ENCODE data around the gene OSTC.
A peak's percentile ranks its signal among the peaks of the same experiment; 100 is the strongest.

The OSTC gene

DNA sequence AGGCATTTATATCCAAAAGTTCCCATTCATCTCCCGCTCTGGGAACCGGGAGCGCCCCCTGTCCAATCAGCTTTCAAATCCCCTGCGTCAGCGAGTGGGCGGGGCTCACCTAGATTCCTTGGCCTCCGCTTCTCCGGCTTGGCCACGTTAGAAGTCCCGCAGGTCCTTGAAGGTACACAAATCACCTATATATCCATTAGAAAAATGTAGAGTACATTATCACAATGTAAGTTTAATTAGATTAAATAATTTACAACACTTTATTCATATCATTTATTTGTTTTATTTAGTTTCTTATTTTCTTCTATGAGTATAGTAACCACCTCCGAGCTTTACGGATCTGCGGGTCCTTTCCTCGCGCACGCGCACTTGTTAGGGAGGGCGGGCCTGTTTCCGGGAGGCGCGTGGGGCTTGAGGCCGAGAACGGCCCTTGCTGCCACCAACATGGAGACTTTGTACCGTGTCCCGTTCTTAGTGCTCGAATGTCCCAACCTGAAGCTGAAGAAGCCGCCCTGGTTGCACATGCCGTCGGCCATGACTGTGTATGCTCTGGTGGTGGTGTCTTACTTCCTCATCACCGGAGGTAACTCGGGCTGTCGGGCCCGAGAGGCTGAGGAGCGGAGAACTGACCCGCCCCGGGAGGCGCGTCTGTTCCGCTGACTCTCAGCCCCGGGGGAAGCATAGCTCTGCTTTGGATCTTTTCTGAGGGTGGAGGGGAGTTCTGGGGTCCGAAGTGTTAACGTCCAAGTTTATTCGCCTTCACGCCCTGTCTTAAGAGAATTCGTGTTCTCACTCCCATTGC, at the start of gene OSTC:
Gene OSTC (plus strand): TSS at position 388 of the 802 bp plus-strand sequence. CDS start 57 bp downstream, at position 445.
- DNase-seq (ENCODE audit: low spot score), result peak; percentile 98

DNA sequence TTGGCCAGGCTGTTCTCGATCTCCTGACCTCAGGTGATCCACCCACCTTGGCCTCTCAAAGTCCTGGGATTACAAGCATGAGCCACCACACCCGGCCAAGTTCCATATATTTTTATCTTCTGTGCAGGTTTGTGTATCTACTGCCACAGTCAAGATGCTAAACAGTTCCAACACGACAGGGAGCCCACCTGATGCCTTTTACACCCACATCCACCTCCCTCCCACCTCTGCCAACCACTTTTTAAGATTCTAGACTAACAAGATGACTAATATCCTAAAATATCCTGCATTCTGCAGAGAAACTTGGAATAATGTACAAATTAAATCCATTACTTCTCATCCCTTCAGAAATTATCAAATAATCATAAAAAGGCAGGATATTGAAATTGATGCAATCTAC, 49.3 kb upstream of the OSTC start:
- DNase-seq (ENCODE audit: low spot score), result no peak

DNA sequence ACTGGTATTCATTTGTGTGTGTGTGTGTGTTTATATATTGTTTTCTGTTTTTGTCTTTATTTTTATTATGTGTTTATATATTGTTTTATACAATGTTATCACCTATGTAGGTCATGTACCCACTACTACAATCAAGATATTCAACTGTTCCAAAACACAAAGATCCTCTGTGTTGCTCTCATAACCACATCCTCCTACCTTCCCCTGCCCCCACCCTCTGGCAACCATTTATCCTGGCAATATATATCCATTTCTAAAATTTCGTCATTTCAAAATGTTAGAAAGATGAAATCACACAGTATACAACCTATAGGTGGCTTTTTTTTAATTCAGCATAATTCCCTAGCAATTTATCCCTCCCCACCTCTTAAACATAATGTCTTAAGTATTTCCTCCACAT, 48.9 kb upstream of the OSTC start:
- no peak for DNase-seq (ENCODE audit: low spot score)

DNA sequence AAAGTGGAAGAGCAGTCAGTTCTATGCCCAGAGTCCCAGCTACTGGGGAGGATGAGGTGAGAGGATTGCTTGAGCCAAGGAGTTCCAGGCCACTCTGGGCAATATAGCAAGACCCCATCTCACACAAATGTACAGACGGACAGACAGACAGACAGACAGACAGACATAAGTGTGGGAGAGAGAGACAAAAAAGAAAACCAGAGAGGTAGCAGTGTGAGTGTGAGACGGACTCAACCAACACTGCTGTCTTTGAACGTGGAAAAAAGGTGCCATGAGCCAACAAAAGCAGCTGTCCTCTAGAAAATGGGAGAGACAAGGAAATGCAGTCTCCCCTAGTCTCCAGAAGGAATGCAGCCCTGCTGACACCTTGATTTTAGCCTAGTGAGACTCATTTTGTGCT, 48.2 kb upstream of the OSTC start:
- no peak for DNase-seq (ENCODE audit: low spot score)

DNA sequence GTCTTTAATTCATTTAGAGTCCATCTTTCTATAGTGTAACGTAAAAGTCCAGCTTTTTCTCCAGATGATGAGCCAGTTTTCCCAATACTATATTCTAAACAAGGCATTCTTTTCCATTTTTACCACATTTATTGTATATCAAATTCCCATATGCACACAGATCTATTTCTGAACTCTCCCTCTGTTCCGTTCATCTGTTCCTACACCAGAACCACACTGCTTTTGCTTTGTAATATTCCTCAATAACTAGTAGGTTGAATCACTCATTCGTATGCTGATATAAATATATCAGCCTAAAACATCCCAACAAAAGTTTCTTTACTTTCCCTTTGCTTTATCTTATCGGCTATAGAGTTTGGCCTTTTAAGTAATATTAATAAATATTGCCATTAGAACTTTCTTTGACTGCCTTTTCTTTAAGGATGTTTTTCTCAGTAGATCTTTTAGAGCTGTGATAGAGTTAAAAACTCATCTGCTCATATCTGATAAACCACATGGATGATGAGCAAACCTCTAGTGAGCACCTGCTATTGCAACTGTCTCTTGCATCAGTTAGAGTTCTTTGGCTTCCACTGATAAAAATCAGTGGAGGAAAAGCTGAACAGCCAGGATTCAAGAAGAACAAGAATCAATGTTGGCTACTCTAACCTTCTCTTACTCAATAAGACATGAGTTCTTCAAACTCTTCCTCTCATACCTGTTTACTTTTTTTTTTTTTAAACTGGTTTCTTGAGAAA, 43.2 kb upstream of the OSTC start:
- DNase-seq (ENCODE audit: low spot score), result no peak

DNA sequence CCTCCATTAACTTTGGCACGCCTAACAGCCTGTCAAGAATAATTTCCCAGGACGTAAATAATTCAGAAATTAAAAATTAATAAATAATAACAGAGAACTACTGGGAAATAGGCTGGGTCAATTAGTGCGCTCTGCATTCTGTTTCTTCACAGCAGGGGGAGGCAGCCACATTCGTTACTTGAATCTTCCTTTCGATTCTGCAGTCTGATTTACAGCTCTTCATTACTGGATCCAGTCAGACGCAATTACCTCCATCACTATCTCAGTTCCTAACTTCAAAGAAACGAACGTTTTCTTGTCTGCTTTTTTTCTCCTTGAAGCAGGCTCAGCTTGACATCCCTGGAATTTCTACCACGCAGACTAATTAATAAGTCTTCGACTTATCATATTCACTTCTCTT, 39.0 kb upstream of the OSTC start:
- peak; percentile 44 for DNase-seq (ENCODE audit: low spot score)

DNA sequence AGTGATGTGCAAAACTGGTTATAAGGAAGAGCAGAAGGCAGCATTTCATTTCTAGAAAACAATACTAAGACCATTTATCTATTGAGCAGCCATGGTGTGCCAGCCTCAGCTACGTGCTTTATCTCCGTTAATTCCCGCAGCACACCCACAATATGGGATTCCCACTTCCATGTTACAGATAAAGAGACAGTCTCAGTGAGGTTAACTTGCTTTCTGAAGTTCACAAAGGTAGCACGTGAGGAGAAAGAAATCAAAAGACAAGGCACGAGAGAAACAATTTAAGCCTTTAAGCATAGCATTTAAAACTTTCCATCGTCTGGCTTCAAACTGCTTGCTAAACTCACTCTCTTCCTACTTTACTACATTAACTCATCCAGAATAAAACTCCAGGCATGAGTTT, 38.0 kb upstream of the OSTC start:
- DNase-seq (ENCODE audit: low spot score), result no peak

DNA sequence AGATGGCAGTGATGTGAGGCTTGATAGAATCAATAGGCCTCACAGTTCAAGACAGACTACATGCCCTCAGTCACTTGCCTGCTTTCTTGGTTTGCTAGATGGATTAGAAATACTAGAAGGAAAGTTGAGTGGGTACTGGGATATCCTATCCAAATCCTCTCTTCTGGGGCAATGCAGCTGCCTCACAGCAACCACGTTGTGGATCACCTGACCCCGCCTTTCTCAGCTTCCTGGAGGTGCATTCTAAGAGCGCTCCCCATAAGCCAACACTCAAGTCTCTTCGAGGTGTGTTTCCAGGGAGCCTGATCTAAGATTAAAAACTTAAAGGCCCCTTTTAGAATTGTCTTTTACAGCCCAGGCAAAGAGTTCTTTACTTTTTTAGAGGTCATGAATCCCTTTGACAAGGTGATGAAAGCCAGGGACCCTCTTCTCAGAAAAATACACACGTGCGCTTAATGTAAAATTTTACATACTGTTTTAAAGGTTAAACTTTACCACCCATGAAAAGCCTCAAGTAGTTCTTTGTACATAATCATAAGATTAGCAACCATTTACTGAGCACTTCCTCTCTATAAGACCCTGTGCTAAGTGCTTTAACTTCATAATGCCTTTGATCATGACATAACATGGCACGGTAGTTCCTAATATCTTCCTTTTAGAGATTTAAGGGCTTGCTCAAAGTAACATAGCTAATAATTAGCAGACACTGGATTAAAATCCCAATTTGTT, 30.9 kb upstream of the OSTC start:
- DNase-seq (ENCODE audit: low spot score), result no peak

DNA sequence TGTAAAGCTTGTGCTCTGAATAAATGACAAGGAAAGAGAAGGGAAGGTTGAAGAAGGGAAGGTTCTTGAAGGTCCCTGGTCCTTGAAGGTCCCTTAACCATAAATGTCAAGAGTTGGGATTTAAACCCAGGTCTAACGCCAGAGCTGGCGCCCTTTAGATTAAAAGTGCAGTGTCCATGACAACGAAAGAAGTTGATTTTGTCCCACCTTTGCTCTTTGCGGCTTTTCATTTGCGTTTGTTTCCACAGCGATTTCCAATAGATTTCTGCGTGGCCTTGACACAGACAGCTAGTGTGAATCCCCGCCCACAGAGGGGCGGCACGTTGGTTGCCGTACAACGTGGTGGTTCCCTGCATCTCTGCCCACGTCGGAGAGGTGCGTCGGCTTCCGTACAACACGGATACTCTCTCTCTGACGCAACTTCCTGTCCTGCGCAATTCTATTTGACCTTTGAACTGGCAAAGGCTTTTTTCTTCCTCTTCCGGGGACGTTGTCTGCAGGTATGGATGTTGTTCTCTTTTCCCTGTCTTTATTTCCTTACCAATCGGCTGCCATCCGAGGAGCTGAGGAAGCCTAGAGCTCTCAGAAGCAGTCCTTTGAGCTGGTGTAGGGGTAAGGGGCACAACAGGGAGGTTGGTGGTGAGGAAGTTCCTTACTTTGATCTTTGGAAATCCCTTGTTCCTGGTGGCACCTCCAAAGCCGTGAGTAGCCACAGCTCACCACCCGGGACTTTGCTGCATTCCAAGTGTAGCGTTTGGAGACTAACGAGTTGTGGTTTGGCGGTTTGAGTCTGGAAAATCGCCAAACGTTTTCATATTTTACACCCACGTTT, 30.1 kb upstream of the OSTC start, which contains the start of gene RPL34:
Gene RPL34 (plus strand): TSS at position 476 of the 832 bp plus-strand sequence. CDS start 1,384 bp downstream, outside the sequence.
- DNase-seq (ENCODE audit: low spot score), result peak; percentile 99

DNA sequence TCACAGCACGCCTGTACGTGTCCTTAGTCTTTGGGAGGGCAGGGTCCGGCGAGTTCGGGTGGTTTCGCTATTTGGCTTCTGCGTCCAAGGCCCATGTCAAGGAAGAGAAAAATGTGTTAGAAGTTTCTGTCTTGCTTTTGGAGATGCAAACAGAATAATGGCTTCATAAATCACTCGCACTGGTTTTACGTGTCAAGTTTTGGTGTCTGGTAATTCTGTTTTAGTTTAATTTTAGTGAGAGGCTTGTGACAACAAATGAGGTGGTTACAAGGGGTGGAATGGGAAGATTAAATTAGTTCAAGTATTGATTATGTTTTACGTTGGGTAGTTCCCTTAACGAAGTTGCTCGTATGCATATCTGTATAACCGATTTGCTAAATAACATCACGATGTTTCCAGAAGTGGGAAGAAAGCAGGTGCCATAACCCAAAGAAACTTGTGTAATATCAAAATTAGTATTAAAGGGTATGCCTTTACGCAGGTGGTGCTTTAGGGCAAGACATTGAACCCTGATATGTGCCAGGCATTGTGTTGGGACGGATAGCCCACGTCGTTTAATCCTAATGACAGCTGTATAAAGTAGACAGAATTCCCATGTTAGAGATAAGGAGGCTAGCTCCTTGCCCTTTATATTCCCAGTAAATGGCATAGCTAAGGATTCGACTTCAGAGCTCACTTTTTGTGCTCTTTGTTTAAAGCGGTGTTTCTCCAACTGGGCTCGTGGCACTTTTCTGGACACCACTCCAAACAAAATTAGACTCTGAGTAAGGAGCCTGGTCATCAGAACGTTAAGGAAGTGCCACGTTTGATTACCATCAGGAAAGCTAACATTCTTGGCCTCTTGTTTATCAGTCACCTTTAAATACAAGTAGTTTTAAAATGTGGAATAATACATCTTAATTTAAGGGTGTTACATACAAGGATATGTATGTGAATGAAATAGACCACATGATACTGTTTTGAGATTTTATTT, 29.2 kb upstream of the OSTC start:
- DNase-seq (ENCODE audit: low spot score), result no peak

DNA sequence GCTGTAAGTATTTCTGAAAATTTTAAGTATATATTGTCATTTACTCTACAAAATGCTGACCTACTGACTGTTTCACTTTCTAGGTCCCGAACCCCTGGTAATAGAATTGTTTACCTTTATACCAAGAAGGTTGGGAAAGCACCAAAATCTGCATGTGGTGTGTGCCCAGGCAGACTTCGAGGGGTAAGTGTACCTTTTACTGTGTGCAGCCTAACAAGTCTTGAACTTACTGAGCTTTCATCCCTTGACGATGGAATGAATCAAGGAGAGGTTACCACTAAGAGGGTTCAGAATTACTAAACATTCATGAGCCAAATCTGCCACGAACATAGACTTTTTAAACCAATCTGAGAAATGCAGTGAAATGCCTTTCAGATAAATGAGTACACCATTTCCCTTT, 28.4 kb upstream of the OSTC start:
- DNase-seq (ENCODE audit: low spot score), result no peak

DNA sequence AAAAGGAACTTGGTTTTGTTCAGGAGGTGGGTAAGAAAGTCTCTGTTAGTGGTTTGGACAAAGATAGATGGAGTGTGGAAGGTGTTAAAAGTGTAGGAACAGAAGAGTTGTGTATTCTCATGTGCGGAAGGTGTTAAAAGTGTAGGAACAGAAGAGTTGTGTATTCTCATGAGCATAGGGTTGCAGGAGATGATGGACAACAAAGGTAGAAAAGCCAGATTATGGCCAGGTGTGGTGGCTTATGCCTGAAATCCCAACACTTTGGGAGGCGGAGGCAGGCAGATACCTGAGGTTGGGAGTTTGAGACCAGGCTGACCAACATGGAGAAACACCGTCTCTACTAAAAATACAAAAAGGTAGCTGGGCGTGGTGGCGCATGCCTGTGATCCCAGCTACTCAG, 27.6 kb upstream of the OSTC start:
- DNase-seq (ENCODE audit: low spot score), result no peak

DNA sequence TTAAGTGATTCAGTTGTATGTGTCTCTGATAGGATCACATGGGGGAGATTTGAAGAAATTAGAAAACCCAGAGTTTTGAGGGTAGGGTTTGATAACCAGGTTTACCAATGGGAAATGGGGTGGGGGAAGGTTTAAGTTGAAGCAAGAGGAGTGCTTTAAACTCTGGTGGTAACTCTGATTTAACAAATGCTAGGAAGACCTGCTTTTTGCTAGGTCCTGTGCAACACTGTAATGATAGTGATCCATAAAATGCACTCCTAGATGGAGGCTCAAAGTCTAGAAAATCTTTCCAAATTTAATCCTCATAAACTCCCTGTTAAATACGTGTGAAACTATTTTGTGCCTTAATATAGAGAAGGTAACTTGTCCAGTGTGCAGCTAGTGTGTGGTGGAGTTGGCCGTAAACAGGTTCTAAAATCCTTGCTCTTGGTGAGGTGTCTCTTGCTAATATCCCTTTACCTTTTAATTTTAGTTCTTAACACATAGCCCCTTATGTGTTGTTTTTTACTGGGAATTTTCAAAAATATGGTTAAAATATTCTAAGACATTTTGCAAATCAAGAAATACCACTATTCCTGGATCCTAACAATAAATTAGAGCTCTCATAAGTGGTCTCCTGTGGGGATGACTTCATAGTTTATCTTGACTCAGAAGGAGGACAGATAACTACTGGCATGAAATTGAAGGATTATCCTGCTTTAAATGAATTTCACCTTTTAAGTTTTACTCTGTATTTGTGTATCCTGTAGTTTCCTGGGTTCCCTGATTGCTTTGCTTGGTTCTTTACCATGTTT, 25.9 kb upstream of the OSTC start:
- DNase-seq (ENCODE audit: low spot score), result no peak

DNA sequence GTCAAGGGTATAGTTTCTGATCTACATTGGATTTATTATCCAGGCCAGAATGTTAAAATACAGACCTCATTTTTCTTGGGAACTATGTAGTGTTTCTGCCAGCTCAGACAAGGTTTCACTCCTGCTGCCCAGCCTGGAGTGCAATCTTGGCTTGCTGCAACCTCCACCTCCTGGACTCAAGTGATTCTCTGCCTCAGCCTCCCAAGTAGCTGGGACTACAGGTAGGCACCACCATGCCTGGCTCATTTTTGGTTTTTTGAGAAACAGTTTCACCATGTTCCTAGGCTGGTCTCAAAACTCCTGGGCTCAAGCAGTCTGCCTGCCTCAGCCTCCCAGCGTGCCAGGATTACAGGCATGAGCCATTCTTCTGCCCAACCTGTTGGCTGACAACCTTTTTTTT, 24.3 kb upstream of the OSTC start:
- no peak for DNase-seq (ENCODE audit: low spot score)

DNA sequence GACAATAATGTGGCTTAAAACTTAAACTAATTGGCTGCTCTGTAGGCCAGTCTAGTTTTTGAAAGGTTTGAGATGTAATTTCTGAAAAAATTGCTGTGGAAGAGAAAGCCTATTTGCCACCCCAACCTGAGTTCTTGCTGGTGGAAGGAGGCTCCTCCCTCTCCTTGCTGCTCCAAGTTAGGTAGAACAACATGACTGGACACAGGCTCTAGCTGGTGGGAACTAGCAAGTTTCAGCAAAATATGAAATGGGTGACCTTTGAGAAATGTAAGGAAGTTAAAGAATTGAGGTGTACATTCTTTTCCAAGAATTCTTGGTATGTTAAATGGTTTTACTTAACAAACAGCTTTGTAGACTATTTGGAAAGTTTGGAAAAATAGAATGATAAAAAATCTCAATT, 22.0 kb upstream of the OSTC start:
- DNase-seq (ENCODE audit: low spot score), result no peak

DNA sequence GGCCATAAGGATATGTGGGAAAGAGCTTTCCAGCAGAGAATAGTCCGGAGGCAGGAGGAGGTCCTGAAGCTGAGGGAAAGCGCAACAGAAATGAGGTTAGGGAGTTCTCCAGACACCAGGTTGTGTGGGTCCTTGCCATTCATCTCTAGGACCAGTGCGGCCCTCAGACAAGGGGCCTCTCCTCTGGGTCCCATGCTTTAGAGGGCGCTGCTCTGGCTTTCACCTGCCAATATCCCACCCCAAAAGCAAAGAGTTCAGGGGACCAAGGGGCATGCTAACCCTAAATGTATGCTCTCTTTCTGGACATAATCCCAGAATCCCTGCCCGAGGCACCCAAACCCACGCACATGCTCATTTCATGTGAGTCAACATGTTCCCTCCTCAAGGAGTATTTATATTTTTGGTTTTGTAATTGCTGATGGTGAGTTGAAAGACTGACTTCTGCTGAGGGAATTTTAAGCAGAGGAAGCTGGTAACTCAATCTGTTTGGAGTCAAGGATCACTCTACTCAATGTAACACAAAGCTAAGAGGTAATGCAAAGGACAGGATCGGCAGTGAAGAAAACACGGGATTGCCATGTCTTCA, 15.2 kb upstream of the OSTC start:
- no peak for DNase-seq (ENCODE audit: low spot score)

DNA sequence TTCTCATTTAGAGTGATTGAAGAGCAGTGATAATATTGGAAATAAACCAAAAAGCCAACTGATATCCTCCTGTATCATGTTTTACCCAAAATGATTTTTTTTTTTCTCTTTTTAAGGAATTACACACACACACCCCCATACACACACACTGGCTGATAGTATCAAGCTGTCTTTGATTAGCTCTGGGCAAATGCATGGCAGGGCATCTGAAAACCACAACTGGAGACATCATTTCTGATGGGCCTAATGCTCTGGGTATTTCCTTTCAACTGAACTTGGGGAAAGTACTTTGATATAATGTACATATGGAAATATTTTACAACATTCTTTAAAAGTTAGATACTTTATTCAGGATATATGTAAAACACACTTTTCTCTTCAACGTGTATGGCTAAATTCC, 14.2 kb upstream of the OSTC start:
- DNase-seq (ENCODE audit: low spot score), result no peak

DNA sequence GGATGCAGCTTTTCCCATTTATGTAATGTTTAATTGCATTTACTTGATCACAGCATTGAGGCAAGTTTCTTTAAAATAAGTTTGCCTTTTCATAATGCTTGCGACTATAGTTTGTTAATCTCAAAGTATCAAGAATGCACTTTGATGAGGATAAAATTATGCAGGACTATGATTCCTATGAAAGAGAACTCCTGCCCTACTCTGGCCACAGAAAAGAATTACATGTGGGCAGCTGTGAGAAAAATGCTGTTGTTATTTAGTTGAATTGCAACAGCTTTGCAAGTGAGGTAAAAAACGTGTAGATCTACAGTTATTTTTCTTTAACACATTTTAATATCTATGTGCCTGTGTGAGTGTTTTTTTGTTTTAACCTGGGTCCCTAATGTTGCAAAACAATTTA, 12.5 kb upstream of the OSTC start:
- DNase-seq (ENCODE audit: low spot score), result no peak

DNA sequence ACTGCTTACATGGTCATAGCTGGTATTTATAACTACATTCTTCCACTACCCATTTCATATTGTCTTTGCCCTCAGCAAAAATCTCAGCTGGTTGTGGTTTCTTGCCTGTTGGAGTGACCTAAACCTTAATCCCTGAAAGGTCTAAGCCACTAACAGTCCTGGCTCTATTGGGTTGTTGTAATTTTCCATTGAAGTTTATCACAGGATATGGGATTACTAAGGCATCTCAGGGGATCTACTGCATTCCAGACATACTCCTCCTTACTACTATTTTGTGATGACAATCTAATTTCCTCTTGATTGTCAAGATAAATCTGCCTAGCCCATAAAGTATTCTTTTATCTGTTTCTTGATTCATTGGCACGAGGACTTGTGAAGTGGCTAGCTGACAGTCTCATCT, 6.2 kb upstream of the OSTC start:
- DNase-seq (ENCODE audit: low spot score), result no peak
